ENCODE measurements around the gene UBQLNL. TPM values are rescaled to one million over a fixed set of nuclear protein-coding genes. Genes with fewer than 3 reads are reported as not detected.

Gene UBQLNL
- total RNA-seq, result 0.04 TPM in 1 of 2 replicates, not detected in the other

DNA sequence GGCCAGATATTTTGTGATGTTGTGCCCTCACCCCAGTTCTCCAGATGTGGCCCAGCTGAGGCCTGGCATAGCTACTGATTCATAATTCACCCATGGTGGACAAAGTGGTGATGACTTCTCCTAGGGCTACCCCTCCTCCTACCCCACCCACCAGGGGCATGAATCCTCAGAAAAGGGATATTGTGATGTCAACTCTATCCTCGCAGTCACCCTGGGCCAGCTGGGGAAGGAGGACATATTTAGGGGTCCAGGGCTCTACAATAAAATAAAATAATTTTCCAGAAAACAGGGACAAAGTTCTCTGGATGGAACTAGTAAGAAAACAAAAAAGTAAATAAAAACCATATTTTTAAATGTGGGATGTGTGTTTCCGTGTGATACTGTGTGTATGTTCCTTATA, at the start of gene UBQLNL:
UBQLNL (minus strand) TSS at position 101 of the 400 bp plus-strand sequence. CDS start 258 bp downstream, outside the sequence.
- DNase-seq (ENCODE audit: low read depth, low spot score), result no peak

DNA sequence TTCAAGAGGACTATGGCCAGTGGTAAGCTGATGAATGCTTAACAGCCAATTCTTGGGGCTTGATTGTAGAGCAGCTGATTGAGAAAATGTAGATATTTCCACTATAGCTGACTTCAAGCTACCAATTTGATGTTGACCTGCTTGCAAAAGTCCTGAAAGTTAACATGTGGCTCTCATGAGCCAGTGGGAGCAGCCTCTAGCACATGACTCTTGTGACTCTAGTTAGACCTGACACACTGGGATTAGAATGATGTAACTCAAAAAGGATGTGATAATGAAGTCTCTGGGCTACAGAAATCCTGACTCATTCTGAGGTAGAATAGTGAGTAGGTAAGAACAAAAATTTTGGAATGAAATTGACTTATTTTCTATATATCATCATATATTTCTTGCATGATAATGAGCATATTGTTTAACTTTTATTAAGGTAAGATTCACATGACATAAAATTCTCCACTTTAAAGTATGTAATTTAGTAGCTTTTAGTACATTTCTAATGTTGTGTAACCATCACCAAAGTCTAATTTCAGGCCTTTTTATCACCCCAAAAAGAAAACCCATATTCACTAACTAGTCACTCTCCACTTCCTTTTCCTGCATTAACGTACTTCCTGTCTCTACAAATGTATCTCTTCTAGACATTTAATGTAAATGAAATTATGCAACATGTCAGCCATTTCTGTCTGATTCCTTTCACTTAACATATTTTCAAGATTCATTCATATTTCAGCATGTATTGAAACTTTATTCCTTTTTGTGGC, 47.9 kb upstream of the UBQLNL start:
- no peak for DNase-seq (ENCODE audit: low read depth, low spot score)

GRCh38 chr11:5557751-5558150, 41.3 kb upstream of the UBQLNL start:
- DNase-seq (ENCODE audit: low read depth, low spot score), result no peak

DNA sequence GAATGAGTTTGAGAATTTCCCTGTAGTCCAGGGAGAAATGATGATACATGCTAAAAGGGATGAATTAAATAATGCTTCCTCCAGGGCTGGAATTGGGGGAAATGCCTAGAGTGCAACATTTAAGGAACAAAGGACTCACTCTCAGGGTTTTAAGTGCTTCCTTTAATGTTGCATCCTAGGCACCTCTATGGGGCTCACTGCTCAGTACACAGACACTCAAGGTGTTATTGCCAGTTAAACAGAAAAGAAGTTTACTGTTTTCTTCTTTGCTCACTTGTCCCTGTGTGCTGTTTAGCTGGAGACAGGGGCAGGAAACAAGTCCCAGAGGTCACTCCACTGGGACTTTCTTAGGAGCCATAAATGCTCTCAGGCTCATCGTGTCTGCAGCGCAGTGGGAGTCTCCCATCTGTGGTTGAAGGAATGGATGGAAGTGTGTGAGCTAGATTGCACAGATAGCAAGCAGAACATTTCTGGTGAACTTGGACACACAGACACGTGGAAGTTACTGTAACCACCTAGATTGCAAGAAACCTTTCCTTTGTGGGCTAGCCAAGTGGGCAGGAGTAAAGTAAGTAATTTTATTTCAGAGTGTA, 40.2 kb upstream of the UBQLNL start:
- DNase-seq (ENCODE audit: low read depth, low spot score), result no peak

GRCh38 chr11:5553343-5553742, 36.8 kb upstream of the UBQLNL start:
- no peak for DNase-seq (ENCODE audit: low read depth, low spot score)

DNA sequence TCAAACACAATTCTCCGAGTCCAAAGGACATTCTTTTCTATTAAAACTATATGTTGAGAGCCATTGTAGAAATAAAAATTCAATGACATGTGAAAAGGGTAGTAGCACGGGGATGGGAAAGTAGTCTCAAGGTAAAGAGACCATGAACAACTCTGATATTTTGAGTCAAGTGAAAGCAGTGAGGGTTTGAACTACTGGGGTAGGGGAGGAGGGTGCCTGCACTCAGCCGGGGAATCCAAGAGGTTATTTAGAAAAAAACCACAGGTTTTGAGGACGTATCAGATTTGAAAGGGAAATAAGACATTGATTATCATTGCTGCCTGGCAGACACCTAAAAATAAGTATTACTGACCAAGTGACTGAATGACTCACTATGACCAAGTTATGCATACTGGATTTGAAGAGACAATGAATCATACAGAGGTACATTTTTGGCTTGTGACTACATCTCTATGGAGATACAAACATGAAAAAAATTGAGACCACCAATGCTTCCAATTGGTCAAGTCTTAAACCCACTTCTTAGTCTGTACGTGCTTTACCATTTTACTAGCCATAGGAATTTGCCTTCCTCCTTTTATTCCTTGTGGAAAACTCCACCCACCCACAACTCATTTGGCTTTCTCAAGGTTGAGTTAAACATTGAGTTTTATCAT, 34.1 kb upstream of the UBQLNL start:
- no peak for DNase-seq (ENCODE audit: low read depth, low spot score)

- DNase-seq (ENCODE audit: low read depth, low spot score), result no peak
Observed at GRCh38 chr11:5548440-5548839, 31.9 kb upstream of the UBQLNL start, which contains the start of gene OR52H1. Gene OR52H1 (minus strand): TSS chr11:5548540. CDS start chr11:5545505, 3,035 bp downstream.

- no peak for DNase-seq (ENCODE audit: low read depth, low spot score)
Observed at GRCh38 chr11:5547982-5548381, 31.5 kb upstream of the UBQLNL start.

DNA sequence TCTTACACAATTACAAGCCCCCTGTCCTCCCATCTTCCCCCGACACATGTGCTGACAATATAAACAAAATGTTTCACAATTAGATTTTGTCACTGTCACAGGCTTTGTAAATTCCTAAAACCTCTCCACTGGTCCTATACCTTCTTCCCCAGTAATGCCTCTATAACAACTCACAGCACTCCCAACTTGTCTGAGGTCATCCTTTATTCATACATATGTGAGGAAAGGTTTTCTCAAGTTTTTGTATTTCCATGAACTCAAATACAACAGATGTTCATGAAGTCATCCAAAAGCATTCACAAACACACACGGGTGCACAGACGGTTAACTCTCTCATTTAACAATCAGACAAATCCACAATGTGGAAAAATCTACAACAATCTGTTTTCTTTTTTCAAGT, 30.0 kb upstream of the UBQLNL start:
- no peak for DNase-seq (ENCODE audit: low read depth, low spot score)

DNA sequence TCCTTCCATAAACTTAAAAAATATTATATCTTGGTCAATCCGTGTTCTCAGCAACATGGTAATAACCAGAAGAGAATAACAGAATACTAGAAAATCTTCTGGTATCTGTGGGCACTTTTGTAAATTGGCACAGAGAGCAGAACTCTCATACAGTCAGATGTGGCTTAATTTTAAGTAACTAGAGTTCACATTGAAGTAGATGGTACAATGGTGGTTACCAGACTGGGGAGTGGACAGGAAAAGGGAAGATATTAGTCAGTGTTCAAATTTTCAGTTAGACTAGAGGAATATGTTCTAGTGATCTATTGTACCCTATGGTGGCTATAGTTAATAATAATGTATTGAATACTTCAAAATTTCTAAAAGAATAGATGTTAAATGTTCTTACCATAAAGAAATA, 24.9 kb upstream of the UBQLNL start:
- no peak for DNase-seq (ENCODE audit: low read depth, low spot score)

GRCh38 chr11:5536482-5536881, 20.0 kb upstream of the UBQLNL start:
- no peak for DNase-seq (ENCODE audit: low read depth, low spot score)

DNA sequence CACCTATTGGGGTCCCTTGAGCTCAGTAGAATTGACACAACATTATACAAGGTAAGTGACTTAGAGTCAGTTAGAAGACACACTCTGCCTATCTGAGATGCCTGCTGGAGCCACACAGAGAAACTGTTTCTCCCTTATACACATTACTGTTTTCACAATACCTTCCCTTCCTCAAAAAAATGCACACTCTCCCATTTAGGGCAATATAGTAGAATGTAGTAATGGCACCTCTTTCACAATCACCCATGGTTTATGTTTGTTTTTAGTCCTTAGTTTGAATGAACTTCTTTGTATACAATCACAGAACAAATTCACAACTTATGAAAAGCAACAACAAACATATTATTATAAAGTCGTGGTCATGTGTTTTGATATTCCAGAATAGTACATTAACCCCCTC, 17.5 kb upstream of the UBQLNL start:
- no peak for DNase-seq (ENCODE audit: low read depth, low spot score)

- DNase-seq (ENCODE audit: low read depth, low spot score), result no peak
Observed at GRCh38 chr11:5531053-5531831, 14.7 kb upstream of the UBQLNL start.

DNA sequence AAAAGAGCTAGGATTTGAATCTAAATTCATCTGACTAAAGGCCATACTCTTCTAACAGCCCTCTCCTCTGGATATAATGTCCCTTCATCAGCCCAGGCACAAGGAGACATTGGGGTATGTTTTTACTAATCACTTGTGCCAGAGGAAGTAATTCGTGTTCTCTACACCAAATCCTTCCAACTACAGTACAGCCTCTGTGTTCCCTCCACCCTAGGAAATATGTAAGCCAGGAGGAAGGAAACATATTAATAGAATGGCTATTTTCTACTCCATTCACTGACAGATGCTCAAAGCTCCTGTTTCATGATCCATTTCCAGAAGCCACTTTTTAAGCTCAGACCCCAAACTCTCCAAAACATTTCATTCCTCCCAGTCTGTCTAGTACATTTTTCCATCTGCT, 12.0 kb upstream of the UBQLNL start:
- no peak for DNase-seq (ENCODE audit: low read depth, low spot score)

DNA sequence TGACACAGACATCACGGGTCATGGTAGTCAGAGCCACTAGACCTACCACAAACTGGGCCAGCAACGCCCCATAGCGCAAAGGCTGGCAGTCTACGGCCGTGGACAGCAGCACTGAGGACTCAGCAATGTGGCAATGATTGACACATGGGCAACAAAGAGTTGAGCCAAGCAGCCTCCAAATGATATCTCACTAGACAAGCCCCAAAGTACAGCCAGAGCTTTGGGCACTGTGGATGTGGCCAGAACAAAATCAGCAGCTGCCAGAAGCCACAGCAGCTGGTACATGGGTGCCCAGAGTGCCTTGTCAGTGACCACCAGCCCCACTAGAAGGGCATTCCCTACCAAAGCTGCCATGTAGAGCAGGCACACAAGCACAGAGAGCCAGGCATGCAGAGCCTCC, 11.2 kb upstream of the UBQLNL start:
- DNase-seq (ENCODE audit: low read depth, low spot score), result no peak

DNA sequence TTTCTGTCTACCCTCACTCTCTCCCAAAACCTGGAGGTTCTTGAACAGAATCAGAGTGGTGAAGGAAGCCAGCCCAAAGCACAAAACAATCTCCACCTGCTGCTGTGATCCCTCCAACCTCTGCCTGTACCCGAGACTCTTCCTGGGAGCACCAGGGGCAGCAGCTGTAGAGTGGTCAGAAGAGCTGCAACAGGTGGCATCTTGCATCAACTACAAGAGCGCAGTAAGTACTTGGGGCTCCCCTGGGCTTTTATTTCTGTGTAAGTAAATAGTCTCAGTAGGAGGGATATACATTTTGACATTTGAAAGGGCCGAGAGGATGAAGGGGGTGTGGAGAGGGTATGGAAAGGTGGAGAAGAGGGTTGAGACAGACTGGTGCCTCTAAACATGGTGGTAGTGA, 8.3 kb upstream of the UBQLNL start:
- DNase-seq (ENCODE audit: low read depth, low spot score), result no peak

DNA sequence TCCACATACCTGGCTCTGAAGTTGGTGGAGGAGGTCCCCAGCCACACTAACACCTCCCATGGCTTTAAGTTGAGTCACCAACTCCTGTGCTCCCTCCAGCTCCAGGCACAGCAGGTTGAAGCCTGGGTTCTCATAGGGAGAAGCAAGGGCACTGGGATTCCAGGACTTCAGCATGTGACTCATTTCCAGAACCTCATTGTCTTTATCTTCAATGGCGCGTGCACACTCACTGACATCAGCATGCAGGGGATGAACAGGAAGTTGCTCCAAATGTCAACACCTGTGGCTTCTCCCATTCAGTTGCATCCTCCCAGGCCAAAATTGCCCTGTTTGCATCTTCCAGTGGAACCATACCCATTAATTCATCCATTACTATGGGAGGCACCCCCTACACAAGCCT, 5.8 kb upstream of the UBQLNL start:
- no peak for DNase-seq (ENCODE audit: low read depth, low spot score)

GRCh38 chr11:5521540-5521939, 5.0 kb upstream of the UBQLNL start:
- DNase-seq (ENCODE audit: low read depth, low spot score), result no peak

GRCh38 chr11:5514841-5515240, 1.7 kb downstream of the UBQLNL start:
- no peak for DNase-seq (ENCODE audit: low read depth, low spot score)

GRCh38 chr11:5509803-5510202, 6.7 kb downstream of the UBQLNL start, which contains the start of gene UBQLN3:
Gene UBQLN3 (minus strand): TSS chr11:5509957. CDS start chr11:5509558, 399 bp downstream.
- DNase-seq (ENCODE audit: low read depth, low spot score), result no peak

- DNase-seq (ENCODE audit: low read depth, low spot score), result no peak
Observed at GRCh38 chr11:5508605-5509004, 7.9 kb downstream of the UBQLNL start.

GRCh38 chr11:5507933-5508305, 8.6 kb downstream of the UBQLNL start:
- no peak for DNase-seq (ENCODE audit: low read depth, low spot score)

Data from pulmonary artery endothelial cell (primary cell).